GM19455 (cell line): Measurements from ENCODE around the gene HELT.
A peak's percentile ranks its signal among the peaks of the same experiment; 100 is the strongest.
"Not testable (repeated sequence)": the region's sequence is repeated elsewhere in the genome, so short reads cannot be mapped to it uniquely, and the experiment has no call there.

Source experiments
- ATAC-seq: cut with Tn5 transposase; IDR thresholded peaks from one replicate; pipeline ENCODE4 v1.9.1; 2021; ENCODE audit not compliant: unreplicated experiment

The HELT gene, protein sequence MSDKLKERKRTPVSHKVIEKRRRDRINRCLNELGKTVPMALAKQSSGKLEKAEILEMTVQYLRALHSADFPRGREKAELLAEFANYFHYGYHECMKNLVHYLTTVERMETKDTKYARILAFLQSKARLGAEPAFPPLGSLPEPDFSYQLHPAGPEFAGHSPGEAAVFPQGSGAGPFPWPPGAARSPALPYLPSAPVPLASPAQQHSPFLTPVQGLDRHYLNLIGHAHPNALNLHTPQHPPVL

DNA sequence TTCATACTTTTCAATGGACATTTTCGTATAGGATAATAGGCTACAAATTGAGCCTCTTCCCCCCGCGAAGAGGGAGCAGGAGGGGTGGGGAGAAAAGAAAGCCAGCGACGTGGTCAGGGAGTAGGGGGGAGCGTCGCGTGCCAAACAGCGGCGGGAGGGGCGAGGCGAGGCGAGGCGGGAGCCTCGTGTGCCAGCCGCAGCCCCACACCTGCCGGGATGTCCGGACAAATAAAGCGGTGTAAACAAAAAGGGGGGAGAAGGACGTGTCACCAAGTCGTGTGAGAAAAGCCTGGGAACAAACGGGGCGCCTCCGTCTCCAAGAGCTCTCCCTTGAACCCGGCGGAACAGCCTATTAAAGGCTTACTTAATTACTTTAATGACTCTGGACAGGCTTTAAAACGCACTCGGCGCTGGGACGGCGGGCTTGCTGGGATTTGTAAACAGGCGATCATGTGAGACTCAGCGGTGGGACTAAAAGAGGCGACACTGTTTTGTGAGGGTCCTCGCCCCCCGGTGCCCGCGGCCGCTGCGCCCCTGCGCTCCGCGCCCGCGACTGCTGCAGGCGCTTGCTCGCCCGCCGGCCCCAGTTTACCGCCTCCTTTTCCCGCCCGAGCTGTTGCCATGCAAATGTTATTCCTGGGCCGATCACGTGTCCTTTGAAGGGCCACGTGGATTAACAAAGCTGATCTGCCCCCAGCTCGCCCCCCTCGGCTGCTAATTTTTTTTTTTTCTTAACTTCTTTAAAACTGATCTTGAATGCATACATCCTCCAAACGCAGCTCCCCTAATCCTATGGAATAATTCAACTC lies at the start of gene HELT:
Gene HELT, plus strand, starts transcription at position 527 of the 809 bp plus-strand sequence. CDS start 439 bp downstream, outside the sequence.
- ATAC-seq, result no peak

DNA sequence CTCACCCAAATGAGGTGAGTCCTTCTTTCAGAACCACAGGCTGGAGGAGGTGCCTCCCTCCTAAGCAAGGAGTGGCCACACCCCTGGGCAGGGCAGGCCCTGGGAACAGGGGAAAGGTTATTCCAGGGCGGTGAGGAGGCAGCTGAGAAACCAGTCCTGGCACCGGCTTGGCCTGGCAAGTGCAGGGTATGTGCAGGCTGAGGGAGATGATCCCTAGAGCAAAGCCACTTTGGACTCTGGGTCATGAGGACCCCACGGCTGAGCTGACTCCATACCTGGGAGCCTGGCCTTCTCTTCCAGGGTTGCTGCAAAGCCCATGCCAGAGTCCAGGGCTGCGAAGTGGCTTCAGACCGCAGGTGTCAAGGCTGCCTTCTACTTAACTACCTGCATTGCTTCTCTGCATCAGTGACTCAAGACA lies 49.5 kb upstream of the HELT start:
- no peak for ATAC-seq

DNA sequence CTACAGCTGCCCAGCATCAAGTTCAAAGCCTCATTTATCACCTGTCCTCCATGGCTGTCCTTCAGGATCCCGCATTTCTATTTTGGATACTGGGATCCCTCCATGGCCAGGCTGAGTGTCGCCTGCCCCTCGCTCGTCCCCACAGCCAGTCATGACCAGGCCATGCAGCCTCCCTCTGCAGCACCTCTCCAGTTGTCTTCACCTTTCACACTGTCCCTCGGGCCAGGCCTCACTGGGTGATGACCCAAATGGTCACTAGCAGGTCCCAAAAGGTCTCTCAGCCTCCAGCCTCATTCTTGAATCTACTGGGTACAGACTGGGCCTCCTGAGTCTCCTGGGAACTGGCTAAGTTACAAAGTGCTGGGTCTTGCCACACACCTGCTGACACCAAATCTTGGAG lies 48.7 kb upstream of the HELT start:
- ATAC-seq, result no peak

DNA sequence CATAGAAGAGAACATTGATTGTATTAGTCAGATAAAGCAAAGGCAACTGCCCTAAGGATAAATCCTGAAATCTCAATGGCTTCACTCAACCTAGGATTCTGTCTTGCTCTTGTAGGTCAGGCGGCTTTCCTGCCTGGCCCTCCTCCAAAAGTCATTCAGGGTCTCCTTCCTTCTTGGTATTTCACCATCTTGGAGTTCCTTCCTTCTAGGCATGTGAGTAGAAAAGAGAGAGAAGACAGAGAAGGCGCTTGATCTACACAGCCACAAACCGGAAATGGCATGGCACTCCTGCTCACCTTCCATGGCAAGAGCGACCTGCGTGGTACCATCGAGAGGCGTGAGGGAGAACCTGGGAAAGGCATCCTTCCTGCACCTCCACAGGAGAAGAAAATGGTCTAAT lies 45.3 kb upstream of the HELT start:
- ATAC-seq, result no peak

DNA sequence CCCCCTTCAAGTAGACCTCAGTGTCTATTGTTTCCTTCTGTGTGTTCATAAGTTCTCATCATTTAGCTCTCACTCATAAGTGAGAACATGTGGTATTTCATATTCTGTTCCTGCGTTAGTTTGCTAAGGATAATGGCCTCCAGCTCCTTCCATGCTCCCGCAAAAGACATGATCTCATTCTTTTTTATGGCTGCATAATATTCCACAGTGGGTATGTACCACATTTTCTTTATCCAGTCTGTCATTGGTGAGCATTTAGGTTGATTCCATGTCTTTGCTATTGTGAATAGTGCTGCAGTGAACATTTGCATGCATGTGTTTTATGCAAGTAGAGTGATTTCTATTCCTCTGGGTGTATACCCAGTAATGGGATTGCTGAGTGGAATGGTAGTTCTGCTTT lies 41.9 kb upstream of the HELT start:
- ATAC-seq, result not testable (repeated sequence)

DNA sequence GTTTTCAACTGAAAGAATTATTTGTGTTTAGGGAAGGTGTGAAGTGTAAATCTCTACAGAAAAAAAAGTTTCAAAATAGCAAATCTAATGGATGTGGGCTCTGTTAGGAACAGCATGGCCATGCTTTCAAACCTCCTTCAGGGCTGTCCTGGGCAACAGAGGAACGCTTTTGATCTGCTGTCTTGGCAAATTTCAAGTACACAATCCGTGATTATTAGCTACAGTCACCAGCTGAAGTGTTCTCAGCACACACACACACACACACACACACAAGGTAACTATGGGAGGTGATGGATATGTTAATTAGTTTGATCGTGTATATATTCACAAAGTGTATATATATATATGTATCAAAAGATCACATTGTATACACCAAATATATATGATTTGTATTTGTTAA lies 40.5 kb upstream of the HELT start:
- ATAC-seq, result no peak

DNA sequence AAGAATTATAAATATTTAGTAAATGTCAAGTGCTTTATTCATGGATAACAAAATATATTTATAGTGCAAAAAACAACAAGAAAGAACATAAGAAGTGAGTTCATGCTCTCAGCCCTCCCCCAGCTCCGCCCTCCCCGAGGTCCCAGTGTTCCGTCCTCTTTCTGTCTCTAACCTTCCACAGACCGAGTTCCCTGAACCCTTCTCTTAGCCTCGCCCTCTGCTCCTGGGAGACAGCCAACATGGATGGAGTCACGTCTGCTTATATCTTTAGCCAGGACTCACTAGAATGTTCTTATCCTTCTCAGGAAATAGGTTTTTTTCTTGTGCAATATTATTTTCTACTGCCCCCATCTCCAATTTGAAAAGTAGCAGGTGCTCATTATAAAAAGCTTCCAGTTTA lies 40.1 kb upstream of the HELT start:
- ATAC-seq, result no peak

DNA sequence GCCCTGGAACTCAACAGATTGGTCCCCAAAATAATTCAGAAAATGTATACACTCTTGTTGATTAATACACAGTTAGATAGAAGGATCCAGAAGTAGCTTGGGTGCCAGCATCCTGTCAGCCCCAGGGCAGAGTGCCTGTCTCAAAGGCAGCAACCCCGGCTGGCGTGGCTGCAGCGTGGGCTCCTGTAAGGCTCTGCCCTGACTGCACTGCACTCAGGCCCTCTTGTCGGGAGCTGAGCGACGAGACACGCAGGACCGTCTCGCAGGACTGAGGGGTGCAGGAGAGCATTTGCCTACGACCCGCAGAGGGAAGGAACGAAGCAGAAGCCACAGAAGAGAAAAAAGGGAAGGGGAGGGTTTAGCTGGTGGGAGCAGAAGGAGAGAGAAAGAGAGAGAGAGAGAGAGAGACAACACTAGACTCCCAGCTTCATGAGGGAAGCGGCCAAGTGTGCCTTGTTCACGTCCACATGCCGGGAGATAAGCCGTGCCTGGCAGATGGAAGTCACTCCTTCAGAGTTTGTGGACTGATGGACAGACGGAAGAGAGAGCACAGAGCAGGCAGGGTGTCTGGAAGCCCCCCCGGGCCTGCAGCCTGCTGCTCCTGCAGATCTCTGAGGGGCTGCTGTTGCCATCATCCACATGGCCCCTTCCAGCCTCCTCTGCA lies 38.7 kb upstream of the HELT start:
- no peak for ATAC-seq

DNA sequence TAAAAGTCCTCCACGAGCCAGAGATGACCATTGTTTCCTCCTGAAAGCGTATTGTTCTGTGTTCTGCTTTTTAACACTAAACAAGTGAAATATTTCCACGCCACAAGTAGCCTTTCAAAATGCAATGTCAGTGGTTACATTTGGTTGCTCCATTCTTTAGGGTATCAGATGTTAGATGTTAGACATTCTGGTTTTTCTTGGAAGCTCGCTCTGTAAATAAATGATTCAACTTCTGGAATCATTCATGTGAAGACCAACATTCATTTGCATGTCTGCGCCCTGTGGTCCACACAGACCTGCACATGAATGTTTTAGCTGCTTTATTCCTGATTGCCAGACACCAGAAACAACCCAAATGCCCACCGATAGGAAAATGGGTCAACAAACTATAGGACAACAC lies 38.0 kb upstream of the HELT start:
- no peak for ATAC-seq

DNA sequence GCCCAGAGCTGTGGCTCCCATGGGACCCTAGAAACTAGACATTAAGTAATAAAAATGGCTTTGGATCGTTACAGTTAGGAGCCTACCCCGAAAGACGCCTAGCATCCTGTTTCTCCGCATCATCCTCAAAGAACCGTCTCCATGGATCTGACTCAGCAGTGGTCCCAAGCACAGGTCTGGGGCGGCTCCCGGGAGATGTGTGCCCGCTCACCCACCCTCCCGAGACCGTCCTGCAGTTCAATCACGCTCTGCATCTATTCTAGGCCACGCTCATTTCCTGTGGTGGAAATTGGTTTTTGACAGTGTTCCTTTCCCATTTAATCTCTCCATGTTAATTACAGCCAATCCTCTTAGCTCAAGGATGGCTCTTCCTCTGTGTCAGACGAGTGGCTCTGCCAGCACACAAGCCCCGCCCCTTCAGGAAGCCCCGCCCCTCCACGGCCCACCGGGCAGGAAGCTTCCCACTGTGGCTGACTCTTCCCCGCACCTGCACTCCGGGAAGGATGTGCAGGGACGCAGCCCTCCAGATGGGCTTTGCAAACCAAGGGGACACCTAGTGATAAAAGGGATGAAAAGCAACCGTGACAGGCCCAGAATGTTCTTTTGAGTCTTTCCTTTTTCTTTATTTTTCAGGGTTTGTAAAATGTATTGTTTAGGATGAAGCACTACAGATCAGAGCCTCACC lies 34.5 kb upstream of the HELT start:
- peak; percentile 74 for ATAC-seq

DNA sequence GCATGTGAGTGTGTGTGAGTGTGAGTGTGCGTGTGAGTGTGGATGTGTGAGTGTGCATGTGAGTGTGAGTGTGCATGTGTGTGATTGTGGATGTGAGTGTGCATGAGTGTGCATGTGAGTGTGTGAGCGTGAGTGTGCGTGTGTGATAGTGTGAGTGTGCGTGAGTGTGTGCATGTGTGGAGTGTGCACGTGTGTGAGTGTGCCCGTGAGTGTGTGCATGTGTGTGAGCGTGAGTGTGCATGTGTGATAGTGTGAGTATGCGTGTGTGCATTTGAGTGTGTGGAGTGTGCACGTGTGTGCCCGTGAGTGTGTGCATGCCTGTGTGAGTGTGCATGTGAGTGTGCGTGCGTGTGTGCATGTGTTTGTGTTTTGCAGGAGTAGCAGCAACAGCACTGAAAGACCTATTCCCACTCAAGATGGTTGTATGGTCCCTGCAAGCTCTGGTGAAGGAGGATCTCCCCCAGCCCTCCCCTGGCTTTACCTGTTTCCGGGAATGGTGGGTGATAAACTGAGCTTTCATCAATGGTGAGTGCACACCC lies 30.7 kb upstream of the HELT start:
- no peak for ATAC-seq

DNA sequence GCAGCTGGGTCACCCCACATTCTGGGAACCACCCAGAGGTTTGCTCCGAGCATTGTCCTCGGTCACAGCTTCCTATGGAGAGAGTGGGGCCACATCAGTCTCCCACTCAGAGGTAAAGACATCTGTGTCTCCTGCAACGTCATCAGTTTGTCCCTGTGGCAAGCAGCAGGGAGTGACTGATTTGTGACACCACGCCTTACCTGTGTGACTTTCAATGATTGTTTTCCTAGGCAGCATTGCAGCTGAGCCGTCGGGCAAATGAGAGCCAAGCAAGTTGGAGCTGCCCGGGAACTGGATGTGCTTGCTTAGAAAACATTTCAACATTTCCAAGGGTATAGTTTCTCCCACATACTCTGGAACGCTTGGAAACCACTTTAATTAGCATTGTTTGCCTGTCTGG lies 29.7 kb upstream of the HELT start:
- ATAC-seq, result no peak

DNA sequence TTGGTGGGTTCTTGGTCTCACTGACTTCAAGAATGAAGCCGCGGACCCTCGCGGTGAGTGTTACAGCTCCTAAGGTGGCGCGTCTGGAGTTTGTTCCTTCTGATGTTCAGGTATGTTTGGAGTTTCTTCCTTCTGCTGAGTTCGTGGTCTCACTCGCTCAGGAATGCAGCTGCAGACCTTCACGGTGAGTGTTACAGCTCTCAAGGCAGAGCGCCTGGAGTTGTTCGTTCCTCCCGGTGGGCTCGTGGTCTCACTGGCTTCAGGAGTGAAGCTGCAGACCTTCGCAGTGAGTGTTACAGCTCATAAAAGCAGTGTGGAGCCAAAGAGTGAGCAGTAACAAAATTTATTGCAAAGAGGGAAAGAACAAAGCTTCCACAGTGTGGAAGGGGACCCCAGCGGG lies 29.0 kb upstream of the HELT start:
- ATAC-seq, result not testable (repeated sequence)

DNA sequence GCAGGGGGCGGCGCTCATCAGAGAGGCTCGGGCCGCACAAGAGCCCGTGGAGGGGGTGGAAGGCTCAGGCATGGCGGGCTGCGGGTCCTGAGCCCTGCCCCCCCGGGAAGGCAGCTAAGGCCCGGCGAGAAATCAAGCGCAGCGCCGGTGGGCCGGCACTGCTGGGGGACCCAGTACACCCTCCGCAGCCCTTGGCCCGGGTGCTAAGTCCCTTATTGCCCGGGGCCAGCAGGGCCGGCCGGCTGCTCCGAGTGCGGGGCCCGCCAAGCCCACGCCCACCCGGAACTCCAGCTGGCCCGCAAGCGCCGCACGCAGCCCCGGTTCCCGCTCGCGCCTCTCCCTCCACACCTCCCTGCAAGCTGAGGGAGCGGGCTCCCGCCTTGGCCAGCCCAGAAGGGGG lies 28.2 kb upstream of the HELT start:
- not testable (repeated sequence) for ATAC-seq

DNA sequence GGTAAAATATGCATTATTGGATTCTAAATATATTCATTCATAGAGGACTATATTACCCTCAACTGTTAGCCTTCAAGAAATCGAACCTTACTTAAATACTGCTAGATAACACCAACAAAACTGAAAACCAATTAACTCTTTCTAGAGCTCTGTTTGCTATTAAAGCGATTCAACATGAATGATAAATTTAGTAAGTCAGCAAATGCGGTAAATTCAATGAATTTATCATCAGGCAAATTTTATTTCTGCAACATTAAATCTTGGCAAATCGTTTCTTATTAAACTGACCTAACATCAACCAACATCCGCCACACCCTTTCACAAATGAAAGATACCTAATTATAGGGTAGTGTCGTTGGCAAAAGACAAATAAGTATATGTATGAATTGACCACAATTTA lies 26.4 kb upstream of the HELT start:
- ATAC-seq, result no peak

DNA sequence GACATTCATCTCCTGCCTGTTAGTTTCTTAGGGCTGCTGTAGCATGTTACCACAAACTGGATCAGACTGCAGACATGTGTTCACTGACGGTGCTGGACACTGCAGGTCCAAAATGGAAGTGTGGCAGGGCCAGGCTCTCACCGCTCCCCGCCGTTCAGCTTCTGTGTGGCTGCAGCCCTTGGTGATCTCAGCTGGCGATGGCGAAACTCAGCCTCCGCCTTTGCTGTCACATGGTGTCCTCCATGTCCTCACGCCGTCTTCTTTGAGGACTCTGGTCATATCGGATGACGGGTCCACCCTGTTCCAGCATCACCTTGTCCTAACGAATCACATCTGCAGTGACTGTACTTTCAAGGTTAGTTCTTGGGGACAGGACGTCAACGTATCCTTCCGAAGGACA lies 25.9 kb upstream of the HELT start:
- no peak for ATAC-seq

DNA sequence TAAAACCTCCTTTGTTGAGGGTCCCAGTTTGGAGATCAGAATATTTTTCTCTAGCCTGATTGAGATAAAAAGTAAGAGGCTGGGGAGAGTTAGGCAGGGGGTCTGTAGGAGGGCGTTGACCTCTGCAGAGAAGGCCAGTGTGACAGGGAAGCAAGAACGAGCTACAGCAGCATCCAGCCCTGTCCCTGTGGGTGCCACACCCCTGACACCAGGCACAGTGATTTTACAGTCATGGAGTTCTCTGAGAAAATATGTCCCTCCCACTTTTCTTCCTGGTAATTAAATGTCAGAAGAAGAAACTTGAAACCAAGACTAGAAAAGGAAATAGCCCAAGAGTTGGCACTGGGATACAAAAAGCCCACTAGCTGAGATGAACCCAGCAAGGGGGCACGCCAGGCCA lies 25.0 kb upstream of the HELT start:
- no peak for ATAC-seq

DNA sequence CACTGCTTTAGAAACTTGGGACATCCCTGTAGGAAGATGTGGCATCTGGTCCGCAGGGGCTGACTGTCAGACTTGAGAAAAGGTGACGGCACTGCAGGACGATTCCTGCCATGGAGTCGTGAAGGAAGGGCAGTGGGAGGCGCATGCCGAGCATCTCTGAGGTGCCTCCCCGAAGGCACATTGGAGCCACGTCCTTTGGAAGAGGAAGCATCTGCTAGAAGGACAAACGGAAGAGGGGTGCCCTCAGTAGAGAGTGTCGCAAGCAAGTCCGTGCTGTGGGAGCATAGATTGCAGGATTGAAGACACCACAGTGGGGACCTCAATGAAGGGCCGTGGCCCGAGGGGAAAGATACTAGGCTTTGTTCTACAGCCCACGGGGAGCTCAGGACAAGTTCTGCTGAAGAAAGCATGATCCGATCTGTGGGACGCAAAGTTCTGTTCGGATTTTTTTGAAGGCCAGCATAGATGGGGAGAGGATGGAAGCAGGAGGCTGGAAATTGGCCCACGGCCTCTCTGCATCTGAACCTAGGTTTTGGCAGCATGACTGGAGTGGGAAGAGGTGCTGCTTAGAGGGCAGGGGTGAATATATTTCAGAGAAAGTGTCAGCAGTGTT lies 24.2 kb upstream of the HELT start:
- no peak for ATAC-seq

DNA sequence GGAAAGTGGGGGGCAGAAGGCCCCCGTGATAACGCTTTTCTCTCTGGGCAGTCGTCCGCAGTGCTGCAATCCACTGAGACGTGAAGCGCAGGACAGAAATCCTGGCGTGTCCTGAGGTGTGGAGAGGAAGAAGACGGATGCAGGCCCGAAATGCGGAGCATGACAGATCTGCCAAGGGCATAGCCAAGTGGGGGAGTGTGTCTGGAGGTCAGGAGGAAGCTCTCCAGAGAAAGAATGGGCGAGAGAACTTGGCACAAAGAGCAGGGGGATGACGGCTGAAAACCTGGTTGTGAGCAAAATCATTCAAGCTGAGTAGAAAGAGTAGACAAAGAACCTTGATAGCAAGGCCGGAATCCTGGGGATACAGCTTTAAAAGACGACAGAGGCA lies 23.7 kb upstream of the HELT start:
- no peak for ATAC-seq

DNA sequence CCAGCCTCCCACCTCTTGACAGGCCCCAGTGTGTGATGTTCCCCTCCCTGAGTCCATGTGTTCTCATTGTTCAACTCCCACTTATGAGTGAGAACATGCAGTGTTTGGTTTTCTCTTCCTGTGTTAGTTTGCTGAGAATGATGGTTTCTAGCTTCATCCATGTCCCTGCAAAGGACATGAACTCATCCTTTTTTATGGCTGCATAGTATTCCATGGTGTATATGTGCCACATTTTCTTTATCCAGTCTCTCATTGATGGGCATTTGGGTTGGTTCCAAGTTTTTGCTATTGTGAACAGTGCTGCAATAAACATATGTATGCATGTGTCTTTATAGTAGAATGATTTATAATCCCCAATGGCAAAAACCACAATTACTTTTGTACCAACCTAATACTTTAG lies 20.6 kb upstream of the HELT start:
- ATAC-seq, result not testable (repeated sequence)

DNA sequence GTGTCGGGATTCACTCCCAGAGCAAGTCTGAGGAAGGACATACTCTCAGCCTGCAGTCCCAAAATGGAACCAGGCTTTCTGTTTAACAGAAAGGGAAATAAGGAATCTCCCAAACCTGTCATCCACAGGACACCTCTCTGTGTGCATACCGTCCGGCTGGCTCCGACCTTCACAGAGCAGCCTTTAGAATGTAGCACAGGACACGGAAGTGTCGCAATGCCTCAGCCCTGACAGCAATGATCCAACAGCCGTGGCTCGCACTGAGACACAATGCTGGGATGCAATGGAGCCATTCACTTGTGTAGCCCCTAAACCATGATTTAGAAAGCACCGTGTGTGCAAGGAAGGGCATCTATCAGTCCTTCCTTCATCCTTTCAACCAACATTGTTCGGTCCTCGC lies 15.5 kb upstream of the HELT start:
- no peak for ATAC-seq
